GM19463 (cell line): ENCODE measurements around the gene FHL3.
A peak's percentile ranks its signal among the peaks of the same experiment; 100 is the strongest.

ENCODE experiments used
- ATAC-seq: cut with Tn5 transposase; IDR thresholded peaks from one replicate; pipeline ENCODE4 v1.9.1; 2021; ENCODE audit warnings: mild to moderate bottlenecking, moderate library complexity; ENCODE audit not compliant: unreplicated experiment

FHL3 gene

GRCh38 chr1:38014724-38015424 lies 9.6 kb upstream of the FHL3 start:
- ATAC-seq = no peak

GRCh38 chr1:38014171-38014570 lies 8.9 kb upstream of the FHL3 start:
- no peak for ATAC-seq

- ATAC-seq = no peak
These were observed 7.9 kb upstream of the FHL3 start for GRCh38 chr1:38013227-38013622.

GRCh38 chr1:38012363-38013226 lies 7.3 kb upstream of the FHL3 start, which contains the start of gene UTP11:
UTP11 (plus strand) TSS chr1:38012734; CDS start chr1:38012803, 69 bp downstream.
- peak; percentile 98 for ATAC-seq

- no peak for ATAC-seq
These were observed 4.5 kb upstream of the FHL3 start for GRCh38 chr1:38009841-38010180.

- ATAC-seq = no peak
These were observed 4.0 kb upstream of the FHL3 start for GRCh38 chr1:38009088-38009840.

GRCh38 chr1:38006008-38006828 lies 904 bp upstream of the FHL3 start:
- no peak for ATAC-seq

- no peak for ATAC-seq
These were observed 818 bp downstream of the FHL3 start for GRCh38 chr1:38004284-38005108.

GRCh38 chr1:38003261-38004250 lies 1.8 kb downstream of the FHL3 start:
- ATAC-seq = no peak

GRCh38 chr1:38000529-38001455 lies 4.5 kb downstream of the FHL3 start:
- no peak for ATAC-seq

- no peak for ATAC-seq
These were observed 5.1 kb downstream of the FHL3 start for GRCh38 chr1:38000233-38000528.

- no peak for ATAC-seq
These were observed 5.7 kb downstream of the FHL3 start for GRCh38 chr1:37999430-38000232.

- ATAC-seq = no peak
These were observed 6.3 kb downstream of the FHL3 start for GRCh38 chr1:37998913-37999429.

- ATAC-seq = no peak
These were observed 7.1 kb downstream of the FHL3 start for GRCh38 chr1:37998089-37998808.

GRCh38 chr1:37997256-37998088 lies 7.8 kb downstream of the FHL3 start:
- no peak for ATAC-seq
